ENCODE data around the gene FAM20C.

The FAM20C gene

DNA sequence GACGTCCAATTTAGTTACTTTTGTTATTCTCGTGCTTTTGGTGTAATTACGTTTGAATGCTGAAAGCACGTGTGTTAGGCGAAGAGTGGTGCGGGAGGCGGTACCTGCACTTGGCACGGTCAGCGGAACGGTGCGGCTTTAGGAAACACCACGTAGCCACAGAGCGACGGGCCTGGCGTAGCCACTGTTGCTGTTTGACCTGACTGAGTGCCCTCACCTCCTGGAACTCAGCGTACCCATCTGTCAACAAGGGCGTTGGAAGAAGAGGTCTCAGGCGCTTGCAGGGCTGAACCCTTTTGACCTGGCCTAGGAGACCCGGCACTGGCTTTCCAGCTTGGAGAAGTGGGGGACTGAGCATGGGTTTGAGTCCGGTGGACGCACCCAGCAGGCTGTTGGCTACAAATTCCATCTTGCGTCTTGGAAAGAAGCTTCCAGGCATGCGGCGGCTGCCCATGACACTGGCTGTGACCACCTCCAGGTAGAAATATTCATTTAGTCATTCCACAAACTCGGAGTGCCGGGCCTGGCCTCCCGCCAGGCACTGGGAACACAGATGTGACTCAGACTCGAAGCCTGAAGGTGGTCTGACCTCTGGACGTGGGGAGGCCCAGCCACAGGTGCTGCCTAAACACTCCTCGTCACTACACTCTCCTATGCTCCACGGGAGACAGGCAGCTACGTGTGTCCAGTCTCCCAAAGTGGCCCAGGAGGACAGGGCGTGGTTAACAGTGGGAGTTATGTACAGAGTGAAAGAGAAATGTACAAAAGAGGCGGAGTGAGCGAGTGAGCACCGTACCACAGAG, 22.2 kb downstream of the FAM20C start:
- Histone ChIP-seq H2BK120ac (ENCODE audit: low read depth, low read length) (no peak overlapping the region), H3K18ac (ENCODE audit: low read length) (no peak overlapping the region), H3K27me3 (ENCODE audit: insufficient read depth, low read length, poor library complexity) (no peaks in the 10 kb centered on the region), H2AK5ac (ENCODE audit: low read length) (no peak overlapping the region), H3K4me3 (ENCODE audit: low read length) (no peak overlapping the region), H3K9ac (ENCODE audit: low read length) (no peak overlapping the region), H4K8ac (ENCODE audit: low read depth, low read length) (no peak overlapping the region), H4K5ac (ENCODE audit: low read length) (no peak overlapping the region), H2BK15ac (replicated peaks; ENCODE audit: low read depth) (no peak overlapping the region), H3K36me3 (ENCODE audit: control insufficient read depth, insufficient read depth, low read length) (no peaks in the 10 kb centered on the region), H3K56ac (ENCODE audit: low read length) (no peak overlapping the region), H3K79me1 (ENCODE audit: low read length) (peaks cover 1% of the 10 kb centered on the region), H3K4ac (ENCODE audit: low read depth, low read length) (no peak overlapping the region), H2BK5ac (ENCODE audit: low read length) (no peak overlapping the region), H3K4me2 (ENCODE audit: low read length) (no peak overlapping the region), H3K23ac (ENCODE audit: low read length) (no peak overlapping the region), H3K27ac (ENCODE audit: low read depth, low read length) (no peak overlapping the region), H3K79me2 (ENCODE audit: control insufficient read depth, insufficient read depth, low read length) (peaks cover 2% of the 10 kb centered on the region), H3K4me1 (ENCODE audit: control insufficient read depth, low read depth, low read length) (no peaks in the 10 kb centered on the region)
- no peak for DNase-seq
- no CpG with 5 or more reads among the region's 36 CpGs for WGBS (ENCODE audit: extremely low coverage, insufficient coverage, low lambda C conversion rate)

DNA sequence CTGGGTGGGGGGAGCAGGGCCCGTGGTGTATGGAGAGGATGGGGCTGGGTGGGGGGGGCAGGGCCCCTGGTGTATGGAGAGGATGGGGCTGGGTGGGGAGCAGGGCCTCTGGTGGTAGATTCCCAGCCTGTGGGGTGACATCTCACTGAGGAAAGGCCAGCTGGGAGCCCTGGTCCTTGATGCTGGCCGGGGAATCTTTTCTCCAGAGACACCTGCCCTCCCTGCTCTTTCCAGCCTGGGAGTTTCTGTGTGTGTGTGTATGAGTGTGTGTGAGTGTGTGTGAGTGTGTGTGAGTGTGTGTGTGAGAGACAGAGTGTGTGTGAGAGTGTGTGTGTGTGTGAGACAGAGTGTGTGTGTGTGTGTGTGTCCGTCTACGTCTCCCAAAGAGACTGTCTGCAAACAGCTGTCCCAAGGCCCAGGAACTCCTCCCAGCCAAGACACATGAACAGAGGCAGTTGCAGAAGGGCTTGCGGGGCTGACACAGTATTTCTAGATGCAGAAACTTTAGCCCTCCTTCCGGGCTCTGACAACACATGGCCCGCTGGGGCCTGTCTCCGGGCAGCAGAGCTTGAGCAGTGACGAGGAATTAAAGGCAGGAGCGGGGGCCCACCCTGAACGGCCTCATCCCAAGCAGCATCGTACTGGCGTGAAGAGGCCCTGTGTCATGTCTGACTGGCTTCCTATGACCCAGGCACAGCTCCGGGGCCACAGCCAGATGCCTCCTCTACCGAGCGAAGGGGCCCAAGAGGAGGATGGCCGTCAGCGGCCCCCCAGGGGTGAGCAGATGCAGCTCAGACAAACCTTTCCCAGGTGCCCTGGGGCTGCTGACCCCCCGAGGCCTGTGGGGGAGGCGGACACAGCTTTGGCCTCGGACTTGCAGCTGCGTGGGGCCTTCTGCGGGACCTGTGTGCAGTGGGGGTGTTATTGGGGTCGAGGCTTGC, 24.3 kb downstream of the FAM20C start:
- H3K36me3 ChIP-seq (ENCODE audit: control insufficient read depth, insufficient read depth, low read length): no peaks in the 10 kb centered on the region
- H3K4me1 ChIP-seq (ENCODE audit: control insufficient read depth, low read depth, low read length): no peaks in the 10 kb centered on the region
- H4K8ac ChIP-seq (ENCODE audit: low read depth, low read length): no peak overlapping the region
- H2BK15ac ChIP-seq (replicated peaks; ENCODE audit: low read depth): no peak overlapping the region
- no peak overlapping the region for H3K9ac ChIP-seq (ENCODE audit: low read length)
- no peak overlapping the region for H3K4me3 ChIP-seq (ENCODE audit: low read length)
- no peak overlapping the region for H2AK5ac ChIP-seq (ENCODE audit: low read length)
- no peak overlapping the region for H3K56ac ChIP-seq (ENCODE audit: low read length)
- H2BK120ac ChIP-seq (ENCODE audit: low read depth, low read length): no peak overlapping the region
- WGBS (ENCODE audit: extremely low coverage, insufficient coverage, low lambda C conversion rate): no CpG with 5 or more reads among the region's 24 CpGs
- H3K4me2 ChIP-seq (ENCODE audit: low read length): no peak overlapping the region
- H3K18ac ChIP-seq (ENCODE audit: low read length): no peak overlapping the region
- H3K4ac ChIP-seq (ENCODE audit: low read depth, low read length): no peak overlapping the region
- H3K23ac ChIP-seq (ENCODE audit: low read length): no peak overlapping the region
- H3K79me1 ChIP-seq (ENCODE audit: low read length): peaks cover 1% of the 10 kb centered on the region
- DNase-seq: no peak
- H4K5ac ChIP-seq (ENCODE audit: low read length): no peak overlapping the region
- no peak overlapping the region for H2BK5ac ChIP-seq (ENCODE audit: low read length)
- no peak overlapping the region for H3K27ac ChIP-seq (ENCODE audit: low read depth, low read length)
- H3K27me3 ChIP-seq (ENCODE audit: insufficient read depth, low read length, poor library complexity): no peaks in the 10 kb centered on the region
- peaks cover 2% of the 10 kb centered on the region for H3K79me2 ChIP-seq (ENCODE audit: control insufficient read depth, insufficient read depth, low read length)

GRCh38 chr7:217781-218180, 25.4 kb downstream of the FAM20C start:
- no peak overlapping the region for H3K9ac ChIP-seq (ENCODE audit: low read length)
- H3K4ac ChIP-seq (ENCODE audit: low read depth, low read length): no peak overlapping the region
- H3K79me2 ChIP-seq (ENCODE audit: control insufficient read depth, insufficient read depth, low read length): peaks cover 2% of the 10 kb centered on the region
- no peak overlapping the region for H2BK120ac ChIP-seq (ENCODE audit: low read depth, low read length)
- no CpG with 5 or more reads among the region's 21 CpGs for WGBS (ENCODE audit: extremely low coverage, insufficient coverage, low lambda C conversion rate)
- H2AK5ac ChIP-seq (ENCODE audit: low read length): no peak overlapping the region
- no peak overlapping the region for H4K8ac ChIP-seq (ENCODE audit: low read depth, low read length)
- H3K36me3 ChIP-seq (ENCODE audit: control insufficient read depth, insufficient read depth, low read length): no peaks in the 10 kb centered on the region
- H3K79me1 ChIP-seq (ENCODE audit: low read length): peaks cover 3% of the 10 kb centered on the region
- H3K4me1 ChIP-seq (ENCODE audit: control insufficient read depth, low read depth, low read length): no peaks in the 10 kb centered on the region
- no peak overlapping the region for H3K18ac ChIP-seq (ENCODE audit: low read length)
- no peak overlapping the region for H3K4me3 ChIP-seq (ENCODE audit: low read length)
- H2BK5ac ChIP-seq (ENCODE audit: low read length): no peak overlapping the region
- H3K23ac ChIP-seq (ENCODE audit: low read length): no peak overlapping the region
- H4K5ac ChIP-seq (ENCODE audit: low read length): no peak overlapping the region
- H3K27ac ChIP-seq (ENCODE audit: low read depth, low read length): no peak overlapping the region
- no peak overlapping the region for H3K4me2 ChIP-seq (ENCODE audit: low read length)
- no peak for DNase-seq
- H2BK15ac ChIP-seq (replicated peaks; ENCODE audit: low read depth): no peak overlapping the region
- no peaks in the 10 kb centered on the region for H3K27me3 ChIP-seq (ENCODE audit: insufficient read depth, low read length, poor library complexity)
- no peak overlapping the region for H3K56ac ChIP-seq (ENCODE audit: low read length)

GRCh38 chr7:218316-218715, 25.9 kb downstream of the FAM20C start:
- H3K23ac ChIP-seq (ENCODE audit: low read length): no peak overlapping the region
- H3K27ac ChIP-seq (ENCODE audit: low read depth, low read length): no peak overlapping the region
- H3K4me3 ChIP-seq (ENCODE audit: low read length): no peak overlapping the region
- peaks cover 3% of the 10 kb centered on the region for H3K79me1 ChIP-seq (ENCODE audit: low read length)
- H2BK15ac ChIP-seq (replicated peaks; ENCODE audit: low read depth): no peak overlapping the region
- H3K4me1 ChIP-seq (ENCODE audit: control insufficient read depth, low read depth, low read length): no peaks in the 10 kb centered on the region
- H3K36me3 ChIP-seq (ENCODE audit: control insufficient read depth, insufficient read depth, low read length): no peaks in the 10 kb centered on the region
- H4K8ac ChIP-seq (ENCODE audit: low read depth, low read length): no peak overlapping the region
- H3K79me2 ChIP-seq (ENCODE audit: control insufficient read depth, insufficient read depth, low read length): peaks cover 2% of the 10 kb centered on the region
- no peak overlapping the region for H3K56ac ChIP-seq (ENCODE audit: low read length)
- H3K18ac ChIP-seq (ENCODE audit: low read length): no peak overlapping the region
- no peak overlapping the region for H4K5ac ChIP-seq (ENCODE audit: low read length)
- no peak overlapping the region for H3K4ac ChIP-seq (ENCODE audit: low read depth, low read length)
- no peak overlapping the region for H3K9ac ChIP-seq (ENCODE audit: low read length)
- no CpG with 5 or more reads among the region's 24 CpGs for WGBS (ENCODE audit: extremely low coverage, insufficient coverage, low lambda C conversion rate)
- H2BK5ac ChIP-seq (ENCODE audit: low read length): no peak overlapping the region
- no peak overlapping the region for H2AK5ac ChIP-seq (ENCODE audit: low read length)
- no peak overlapping the region for H3K4me2 ChIP-seq (ENCODE audit: low read length)
- H2BK120ac ChIP-seq (ENCODE audit: low read depth, low read length): no peak overlapping the region
- no peak for DNase-seq
- no peaks in the 10 kb centered on the region for H3K27me3 ChIP-seq (ENCODE audit: insufficient read depth, low read length, poor library complexity)

GRCh38 chr7:218896-219580, 26.7 kb downstream of the FAM20C start:
- no peak overlapping the region for H3K27ac ChIP-seq (ENCODE audit: low read depth, low read length)
- no peak overlapping the region for H4K5ac ChIP-seq (ENCODE audit: low read length)
- WGBS (ENCODE audit: extremely low coverage, insufficient coverage, low lambda C conversion rate): no CpG with 5 or more reads among the region's 28 CpGs
- H3K4ac ChIP-seq (ENCODE audit: low read depth, low read length): no peak overlapping the region
- no peaks in the 10 kb centered on the region for H3K36me3 ChIP-seq (ENCODE audit: control insufficient read depth, insufficient read depth, low read length)
- no peak for DNase-seq
- no peak overlapping the region for H2BK5ac ChIP-seq (ENCODE audit: low read length)
- no peak overlapping the region for H3K4me2 ChIP-seq (ENCODE audit: low read length)
- no peaks in the 10 kb centered on the region for H3K4me1 ChIP-seq (ENCODE audit: control insufficient read depth, low read depth, low read length)
- no peak overlapping the region for H3K23ac ChIP-seq (ENCODE audit: low read length)
- no peaks in the 10 kb centered on the region for H3K27me3 ChIP-seq (ENCODE audit: insufficient read depth, low read length, poor library complexity)
- no peaks in the 10 kb centered on the region for H3K79me2 ChIP-seq (ENCODE audit: control insufficient read depth, insufficient read depth, low read length)
- peaks cover 3% of the 10 kb centered on the region for H3K79me1 ChIP-seq (ENCODE audit: low read length)
- no peak overlapping the region for H4K8ac ChIP-seq (ENCODE audit: low read depth, low read length)
- H2BK120ac ChIP-seq (ENCODE audit: low read depth, low read length): no peak overlapping the region
- no peak overlapping the region for H3K4me3 ChIP-seq (ENCODE audit: low read length)
- no peak overlapping the region for H2AK5ac ChIP-seq (ENCODE audit: low read length)
- no peak overlapping the region for H3K9ac ChIP-seq (ENCODE audit: low read length)
- H2BK15ac ChIP-seq (replicated peaks; ENCODE audit: low read depth): no peak overlapping the region
- H3K18ac ChIP-seq (ENCODE audit: low read length): no peak overlapping the region
- H3K56ac ChIP-seq (ENCODE audit: low read length): no peak overlapping the region

All from mesendoderm (in vitro differentiated cells).